Stomach (tissue), 4 donors: ENCODE measurements around the gene ZFR2.

Experiments
- EP300 ChIP-seq: sonication (generic); formaldehyde crosslinking; IDR thresholded peaks from one replicate; pipeline ENCODE4 v1.6.1; 2017; ENCODE audit warnings: antibody characterized with exemption
- POLR2A ChIP-seq, 4 donors: fragments of 450-650 bp; IDR thresholded peaks; one replicate each; pipeline ENCODE4 v1.6.1; 2016; ENCODE audit warnings: antibody characterized with exemption in 4 of 4, control low read depth in 2 of 4, mild to moderate bottlenecking in 1 of 4, moderate library complexity in 1 of 4
- POLR2AphosphoS5 ChIP-seq, 3 donors: sonication (generic); formaldehyde crosslinking; IDR thresholded peaks; one replicate each; pipeline ENCODE4 v1.6.1; 2016; ENCODE audit warnings: antibody characterized with exemption in 3 of 3
- TF ChIP-seq, protein P1 (sequence below), 7 experiments: fragments of 450-650 bp in 4 of 7; fragments of 200-600 bp in 3 of 7; sonication (generic) in 3 of 7; IDR thresholded peaks; one replicate each; pipeline ENCODE4 v1.5.1; 2016 to 2019; ENCODE audit warnings: antibody characterized with exemption in 7 of 7, control low read depth in 2 of 7, mild to moderate bottlenecking in 1 of 7

DNA sequence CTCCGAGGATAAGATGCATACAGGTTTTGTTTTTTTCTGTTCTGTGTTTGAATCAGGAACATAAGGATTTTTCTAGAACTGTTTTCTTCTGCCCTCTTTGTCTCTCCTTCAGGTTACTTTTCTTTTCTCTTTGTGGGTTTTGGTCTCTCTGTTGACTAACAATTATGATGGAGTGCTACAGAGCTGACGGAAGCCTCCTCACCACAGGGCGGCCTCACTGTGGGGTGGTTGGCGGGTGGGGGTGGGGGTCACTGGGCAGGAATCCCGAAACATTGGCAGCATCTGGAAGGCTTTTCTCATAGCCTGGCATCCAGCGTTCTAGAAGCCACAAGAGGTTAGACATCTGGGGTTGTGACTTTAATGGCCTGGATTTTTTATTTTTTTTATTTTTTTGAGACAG, 70.7 kb downstream of the ZFR2 start:
- TF ChIP-seq POLR2A (IDR thresholded peaks at IDR 0.05) (no peak), POLR2AphosphoS5 (IDR thresholded peaks at IDR 0.05) (no peak), EP300 (no peak)
- TF ChIP-seq, protein P1, sequence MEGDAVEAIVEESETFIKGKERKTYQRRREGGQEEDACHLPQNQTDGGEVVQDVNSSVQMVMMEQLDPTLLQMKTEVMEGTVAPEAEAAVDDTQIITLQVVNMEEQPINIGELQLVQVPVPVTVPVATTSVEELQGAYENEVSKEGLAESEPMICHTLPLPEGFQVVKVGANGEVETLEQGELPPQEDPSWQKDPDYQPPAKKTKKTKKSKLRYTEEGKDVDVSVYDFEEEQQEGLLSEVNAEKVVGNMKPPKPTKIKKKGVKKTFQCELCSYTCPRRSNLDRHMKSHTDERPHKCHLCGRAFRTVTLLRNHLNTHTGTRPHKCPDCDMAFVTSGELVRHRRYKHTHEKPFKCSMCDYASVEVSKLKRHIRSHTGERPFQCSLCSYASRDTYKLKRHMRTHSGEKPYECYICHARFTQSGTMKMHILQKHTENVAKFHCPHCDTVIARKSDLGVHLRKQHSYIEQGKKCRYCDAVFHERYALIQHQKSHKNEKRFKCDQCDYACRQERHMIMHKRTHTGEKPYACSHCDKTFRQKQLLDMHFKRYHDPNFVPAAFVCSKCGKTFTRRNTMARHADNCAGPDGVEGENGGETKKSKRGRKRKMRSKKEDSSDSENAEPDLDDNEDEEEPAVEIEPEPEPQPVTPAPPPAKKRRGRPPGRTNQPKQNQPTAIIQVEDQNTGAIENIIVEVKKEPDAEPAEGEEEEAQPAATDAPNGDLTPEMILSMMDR (IDR thresholded peaks at IDR 0.05), result no peak
